Putamen (tissue), 1 donor: ENCODE results near the gene G6PC2.
"Not testable (repeated sequence)": the region's sequence is repeated elsewhere in the genome, so short reads cannot be mapped to it uniquely, and the experiment has no call there.

Experiments
- DNase-seq: peaks from one replicate; pipeline ENCODE4 v3.0.0-alpha.2; 2016; ENCODE audit warnings: low spot score

G6PC2 gene

DNA sequence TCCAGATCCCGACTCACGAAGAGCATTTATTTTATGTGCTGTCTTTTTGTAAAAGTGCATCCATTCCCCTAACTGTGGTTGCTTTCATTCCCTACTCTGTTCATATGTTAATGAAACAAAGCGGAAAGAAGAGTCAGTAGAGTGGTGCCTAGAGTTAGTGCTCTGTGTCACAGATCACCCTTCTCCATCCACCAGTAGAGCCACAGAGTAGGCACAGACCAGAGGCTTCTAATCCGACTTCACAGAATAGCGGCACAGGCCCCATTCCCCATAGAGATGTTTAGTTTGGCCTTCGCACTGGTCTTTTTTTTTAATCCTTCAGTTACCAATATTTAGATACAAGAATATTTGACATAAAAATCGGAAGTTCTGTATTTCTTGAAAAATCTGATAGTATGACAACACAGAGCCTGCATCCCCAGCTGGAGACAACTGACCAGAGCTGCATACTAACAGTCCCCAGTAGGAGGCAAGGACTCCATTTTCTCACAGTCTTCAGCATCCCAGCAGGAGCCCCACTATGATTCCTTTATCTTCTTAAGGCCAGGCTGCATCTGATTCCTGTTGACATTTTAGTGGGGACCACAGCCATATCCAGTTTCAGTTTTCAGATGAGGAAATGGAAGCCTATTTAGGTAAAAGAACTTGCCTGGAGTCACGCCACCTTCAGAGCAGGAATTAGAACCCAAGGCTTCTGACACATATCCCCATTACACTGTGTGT, 7.0 kb downstream of the G6PC2 start:
- no peak for DNase-seq

DNA sequence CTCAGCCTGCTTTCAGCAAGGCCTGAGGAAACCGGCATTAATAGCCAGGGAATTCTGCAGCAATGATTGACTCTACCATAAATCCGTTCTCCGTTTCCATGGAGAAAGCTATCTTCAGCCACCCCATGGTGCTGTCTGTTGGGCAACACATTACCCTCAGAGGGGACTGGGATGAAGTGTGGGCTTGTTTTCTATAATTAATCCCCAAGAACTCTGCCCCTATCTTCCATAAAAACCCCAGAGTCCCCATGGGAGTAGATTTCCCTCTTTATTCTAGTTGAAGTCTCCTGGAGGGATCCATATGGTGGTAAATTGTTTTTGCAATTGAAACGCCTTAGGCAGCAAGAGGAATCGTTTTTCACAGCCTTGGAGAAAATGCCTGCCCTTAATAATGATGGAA, 9.2 kb downstream of the G6PC2 start:
- no peak for DNase-seq

DNA sequence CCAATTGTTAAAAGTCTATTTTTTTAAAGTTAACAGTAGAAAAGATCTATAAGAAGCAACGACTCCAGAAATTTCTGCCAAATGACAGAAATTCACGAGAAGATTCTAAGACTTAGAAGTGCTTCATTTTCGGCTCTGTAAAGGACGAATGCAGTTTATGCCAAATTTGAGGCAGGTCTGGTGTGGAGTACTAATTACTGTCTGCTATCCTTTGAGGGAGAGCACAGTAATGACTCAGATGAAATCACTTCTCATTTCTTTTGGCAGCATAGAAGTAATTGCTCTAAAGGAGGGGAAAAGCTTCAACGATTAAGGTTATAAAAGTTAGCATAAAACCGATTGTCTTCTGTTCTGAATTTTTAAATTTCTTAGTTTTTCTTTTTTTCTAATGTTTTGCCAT, 11.4 kb downstream of the G6PC2 start:
- DNase-seq, result no peak

DNA sequence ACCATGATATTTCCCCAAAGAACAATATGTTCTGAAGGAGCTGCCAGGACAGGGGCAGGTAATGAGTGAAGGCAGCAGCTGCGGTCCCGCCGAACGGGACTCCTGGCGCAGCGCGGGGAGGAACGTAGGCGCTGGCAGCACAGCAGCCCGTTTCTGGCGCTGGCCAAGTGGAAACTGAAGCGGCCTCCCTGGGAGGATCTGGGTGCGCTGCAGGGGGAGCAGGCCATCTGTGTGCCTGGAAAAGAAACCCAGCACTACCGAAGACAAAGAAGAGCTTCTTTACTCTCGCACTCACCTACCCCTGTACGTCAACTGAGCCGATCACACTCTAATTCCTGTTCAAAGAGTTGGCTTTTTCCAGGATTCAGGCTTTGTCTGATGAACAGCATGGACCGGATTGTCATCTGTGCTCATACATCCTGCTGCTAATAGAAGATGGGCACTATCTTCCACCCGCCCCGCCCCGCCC, 11.8 kb downstream of the G6PC2 start:
- DNase-seq, result no peak

DNA sequence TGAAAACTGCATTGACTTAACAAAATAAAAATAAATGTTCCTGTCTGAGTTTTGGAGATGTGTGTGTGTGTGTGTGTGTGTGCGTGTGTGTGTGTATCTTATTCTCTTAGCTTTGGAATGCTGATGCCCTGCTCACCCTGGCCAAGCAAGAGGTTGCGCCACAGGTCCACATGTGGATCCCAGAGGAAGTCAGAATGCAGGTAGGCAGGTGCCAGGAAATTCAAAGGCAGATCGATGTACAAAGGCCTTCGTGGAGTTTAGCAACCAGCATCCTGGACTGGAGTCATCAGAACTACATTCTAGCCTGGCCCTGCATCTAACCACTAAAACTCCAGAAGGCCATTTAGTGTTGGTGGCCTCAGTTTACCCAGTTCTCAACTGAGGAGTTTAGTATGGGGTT, 12.4 kb downstream of the G6PC2 start:
- DNase-seq, result no peak

DNA sequence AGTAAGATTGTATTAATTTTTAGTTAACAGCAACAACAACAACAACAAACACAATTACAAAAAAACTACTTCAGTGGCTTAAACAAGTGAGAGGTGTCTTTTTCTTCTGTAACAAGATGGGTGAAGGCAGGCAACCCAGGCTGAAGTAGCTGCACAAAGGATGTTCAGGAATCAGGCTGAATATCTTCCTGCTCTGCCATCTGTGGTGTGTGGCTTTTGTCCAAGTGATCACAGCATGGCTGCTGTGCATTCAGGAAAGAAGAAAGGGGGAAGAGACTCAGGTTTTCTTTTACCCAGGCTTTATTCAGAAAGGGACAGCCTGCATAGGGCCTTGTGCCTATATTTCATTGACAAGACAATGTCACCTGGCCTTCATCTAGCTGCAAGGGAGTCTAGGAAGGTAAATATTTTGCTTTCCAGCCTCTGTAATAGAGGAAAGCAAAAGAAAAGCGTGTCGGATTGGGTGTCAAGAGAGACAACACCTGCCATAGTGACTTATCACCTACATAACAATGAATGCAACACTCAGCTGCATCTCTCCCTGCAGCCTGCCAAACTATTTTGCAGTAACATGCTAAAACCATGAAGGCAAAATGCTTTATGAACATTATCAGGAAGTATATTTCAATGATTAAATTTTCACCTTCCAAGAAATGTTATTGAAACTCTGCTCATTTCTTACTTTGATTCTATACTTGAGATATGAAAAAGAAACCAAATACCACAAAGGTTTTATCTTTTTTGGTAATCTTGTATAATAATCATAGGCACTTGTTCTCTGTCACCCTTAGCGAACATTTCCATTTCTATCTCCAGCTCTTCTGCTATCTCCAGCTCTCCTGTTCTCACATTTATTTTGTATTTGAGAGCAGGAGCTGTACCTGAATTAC, 14.6 kb downstream of the G6PC2 start:
- no peak for DNase-seq

DNA sequence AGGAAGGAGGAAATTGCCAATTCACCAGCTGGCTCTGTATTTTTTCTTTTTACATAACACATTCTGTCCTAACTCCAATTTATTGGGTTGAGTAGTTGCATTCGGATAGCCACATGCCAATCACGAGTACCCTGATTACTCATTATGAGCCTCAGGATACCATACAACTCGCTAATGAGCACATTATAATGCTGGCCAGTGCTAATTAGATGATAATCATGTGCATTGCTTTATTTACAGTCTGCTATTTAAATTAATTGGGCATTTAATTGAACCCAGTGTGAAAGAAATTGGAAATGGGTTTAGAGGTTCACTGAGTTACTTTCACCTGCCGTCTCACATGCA, 15.2 kb downstream of the G6PC2 start:
- DNase-seq, result no peak

DNA sequence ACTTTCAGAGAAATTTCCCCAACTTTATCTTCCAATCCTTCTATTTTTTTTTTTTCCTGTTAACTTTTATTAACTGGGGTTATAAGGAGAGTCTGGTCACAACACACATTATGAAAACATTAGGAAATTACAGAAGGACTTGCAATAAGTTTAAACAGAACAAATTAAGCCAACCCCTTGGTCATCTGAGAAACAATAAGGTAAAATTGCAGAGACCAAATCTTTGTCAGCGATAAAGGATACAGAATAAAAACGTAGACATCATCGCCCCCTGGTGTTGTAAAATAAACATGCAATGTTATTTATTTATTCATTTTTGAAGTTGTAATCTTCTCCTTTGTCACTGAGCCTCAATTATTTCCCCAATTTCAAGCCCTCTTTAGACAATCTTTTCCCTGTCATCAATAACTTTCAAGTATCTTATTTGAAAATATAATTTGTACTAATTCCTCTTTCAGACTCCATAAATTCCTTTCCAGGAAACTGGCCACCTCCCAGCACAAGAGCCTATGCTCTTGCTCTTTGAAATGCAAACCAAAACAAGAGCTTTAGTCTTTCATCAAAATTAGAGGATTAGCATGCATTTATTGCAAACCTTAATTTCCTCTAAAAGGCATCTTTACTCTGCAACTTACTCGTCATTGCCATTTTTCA, 19.5 kb downstream of the G6PC2 start:
- no peak for DNase-seq

DNA sequence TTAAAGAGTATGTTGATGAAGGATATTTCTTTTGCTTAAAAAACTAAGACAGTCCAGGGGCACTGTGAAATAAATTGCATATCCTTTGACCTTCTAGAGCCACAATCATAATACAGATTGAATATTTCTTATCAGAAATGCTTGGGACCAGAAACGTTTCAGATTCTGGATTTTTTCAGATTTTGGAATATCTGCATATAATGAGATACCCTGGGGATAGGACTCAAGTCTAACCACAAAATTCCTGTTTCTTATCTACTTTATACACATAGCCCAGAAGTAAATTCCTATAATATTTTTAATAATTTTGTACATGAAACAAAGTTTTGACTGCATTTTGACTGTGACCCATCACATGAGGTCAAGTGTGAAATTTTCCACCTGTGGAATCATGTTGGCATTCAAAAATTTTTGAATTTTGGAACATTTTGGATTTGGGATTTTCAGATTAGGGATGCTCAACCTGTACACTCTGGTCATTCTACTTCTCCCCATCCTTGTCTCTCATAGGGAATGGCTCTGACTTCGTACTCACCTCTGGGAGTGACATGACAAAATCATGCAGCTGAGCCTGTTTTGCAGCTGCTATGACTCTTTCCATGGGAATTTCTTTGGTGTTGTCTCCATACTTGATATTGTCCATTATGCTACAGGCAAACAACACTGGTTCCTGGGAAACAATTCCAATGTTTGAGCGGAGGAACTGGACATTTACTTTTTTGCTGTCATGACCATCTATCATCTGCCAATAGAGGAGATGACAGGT, 25.7 kb downstream of the G6PC2 start:
- DNase-seq, result no peak

DNA sequence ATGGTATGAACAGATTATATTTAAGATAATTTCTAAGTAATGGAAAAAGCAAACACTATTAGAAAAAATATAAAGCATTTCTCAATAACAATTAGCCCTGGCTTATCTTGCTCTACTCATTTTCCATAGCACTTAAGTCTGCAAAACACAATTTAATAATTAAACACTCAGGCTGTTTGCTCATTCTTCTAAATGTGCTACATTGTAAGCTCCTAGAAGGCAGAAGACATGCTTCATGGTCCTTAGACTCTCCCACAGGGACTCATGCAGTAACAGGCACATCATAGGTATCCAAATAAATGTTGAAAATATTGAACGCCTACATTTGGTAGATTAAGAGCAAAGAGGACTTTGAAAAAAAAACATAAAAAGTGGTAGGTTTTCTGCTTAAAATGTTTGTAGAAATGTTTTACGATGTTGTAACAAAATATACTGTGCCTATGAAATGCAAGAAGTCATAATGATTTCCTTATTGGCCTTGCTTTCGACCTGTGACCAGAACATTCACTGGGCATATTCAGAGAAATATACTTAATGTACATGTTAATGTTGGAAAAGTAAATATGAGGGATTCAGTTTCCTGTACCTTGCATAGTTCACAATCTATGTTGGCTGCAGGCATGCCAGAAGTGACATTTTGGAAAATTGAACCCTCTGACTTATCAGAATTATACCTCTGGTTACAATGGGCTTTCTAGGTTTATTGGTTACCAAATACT, 27.2 kb downstream of the G6PC2 start:
- DNase-seq, result no peak

DNA sequence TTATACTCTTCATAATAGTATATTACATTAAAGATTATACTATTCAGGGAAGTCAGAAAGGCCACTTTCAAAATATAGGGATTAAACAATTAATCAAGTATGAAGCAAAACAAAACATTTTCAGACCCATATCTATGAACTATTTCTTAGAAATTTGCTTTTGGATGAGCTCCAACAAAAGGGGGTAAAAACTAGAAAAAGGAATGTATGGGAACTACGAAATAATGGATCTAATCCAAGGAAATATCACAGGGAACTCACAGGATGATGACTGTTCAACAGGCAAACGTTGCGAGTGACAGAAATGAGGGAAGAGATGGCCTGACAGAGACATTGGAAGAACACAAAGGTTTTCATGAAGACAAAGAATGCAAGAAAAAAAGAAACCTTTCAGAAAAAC, 27.9 kb downstream of the G6PC2 start:
- DNase-seq, result no peak

DNA sequence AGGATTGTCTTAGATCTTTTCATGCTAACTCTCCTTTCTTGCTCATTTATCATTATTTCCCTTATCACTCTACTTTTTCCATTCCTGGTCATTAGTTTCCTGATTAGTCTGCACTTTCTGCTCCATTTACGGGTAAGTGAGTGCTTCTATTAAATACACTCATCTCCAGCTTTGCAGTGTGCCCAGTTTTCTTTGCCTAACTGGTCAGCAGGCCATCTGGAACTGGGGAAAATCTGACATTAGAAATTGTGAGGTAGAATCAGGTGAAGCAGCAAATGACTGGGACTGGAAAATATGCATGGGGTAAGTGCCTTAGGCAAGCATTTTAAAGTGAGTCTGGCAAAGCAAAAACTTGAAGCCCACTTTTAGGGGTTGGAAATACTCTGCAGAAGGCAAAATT, 29.2 kb downstream of the G6PC2 start:
- no peak for DNase-seq

DNA sequence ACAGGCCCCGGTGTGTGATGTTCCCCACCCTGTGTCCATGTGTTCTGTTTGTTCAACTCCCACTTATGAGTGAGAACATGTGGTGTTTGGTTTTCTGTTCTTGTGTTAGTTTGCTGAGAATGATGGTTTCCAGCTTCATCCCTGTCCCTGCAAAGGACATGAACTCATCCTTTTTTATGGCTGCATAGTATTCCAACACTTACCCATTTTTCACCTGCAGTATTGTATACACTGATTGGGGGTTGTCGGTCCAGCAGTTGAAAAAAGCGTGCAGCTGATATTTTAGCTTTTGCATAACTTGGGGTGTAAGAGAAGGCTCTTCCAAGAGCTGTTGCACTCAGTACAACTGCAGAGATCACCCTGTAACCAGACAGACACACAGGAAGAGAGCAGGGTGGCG, 31.1 kb downstream of the G6PC2 start:
- DNase-seq, result not testable (repeated sequence)

DNA sequence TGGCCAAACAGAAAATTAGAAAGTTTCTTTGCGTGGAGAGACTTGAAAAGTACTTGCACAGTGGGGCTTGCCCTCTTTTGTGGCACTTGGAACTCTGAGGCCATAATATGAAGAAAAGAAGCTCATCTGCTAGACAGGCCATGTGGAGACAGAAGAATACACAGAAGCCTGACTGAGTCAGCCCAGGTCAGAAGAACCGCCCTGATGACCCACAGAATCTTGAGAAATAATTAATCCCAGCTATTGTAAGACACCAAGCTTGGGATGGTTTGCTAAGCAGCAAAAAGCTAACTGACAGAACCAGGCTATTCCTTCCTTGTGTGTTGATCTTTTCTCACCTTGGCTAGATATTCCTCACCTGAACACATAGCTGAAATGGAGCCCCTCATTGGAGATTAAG, 33.7 kb downstream of the G6PC2 start:
- no peak for DNase-seq

DNA sequence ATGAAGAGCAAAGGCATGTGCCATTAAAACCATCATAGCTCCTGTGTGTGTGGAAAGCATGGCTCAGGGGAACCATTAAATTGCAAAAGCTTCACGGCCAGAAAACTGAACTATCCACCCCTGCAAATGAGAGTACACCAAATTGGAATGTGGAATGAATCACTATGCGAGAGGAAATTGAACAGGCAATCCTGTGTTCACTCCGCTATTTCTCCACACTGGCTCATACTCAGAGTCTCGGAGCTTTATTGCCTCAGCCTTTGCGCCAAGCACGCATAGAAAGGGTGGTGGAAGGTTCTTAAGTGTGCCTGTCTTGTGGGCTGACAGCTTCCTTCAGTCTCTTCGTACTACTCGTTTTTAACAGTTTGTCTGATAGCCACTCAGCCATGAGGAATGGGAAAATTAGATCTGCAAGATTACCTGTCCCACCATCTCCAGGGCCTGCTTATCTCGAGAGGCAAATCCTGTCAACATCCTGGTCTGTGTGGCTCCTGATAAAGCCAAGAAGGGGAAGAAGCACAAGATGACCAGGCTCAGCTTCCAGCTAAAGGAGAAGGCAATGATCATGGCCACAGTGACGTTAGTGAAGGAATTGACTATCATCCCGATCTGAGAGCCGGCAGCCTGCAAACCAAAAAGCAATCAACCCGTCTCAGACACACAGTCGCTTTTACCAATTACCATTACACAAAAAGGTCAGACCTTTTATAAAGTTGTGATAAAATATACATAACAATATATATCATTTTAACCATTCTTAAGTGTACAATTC, 34.9 kb downstream of the G6PC2 start:
- no peak for DNase-seq

DNA sequence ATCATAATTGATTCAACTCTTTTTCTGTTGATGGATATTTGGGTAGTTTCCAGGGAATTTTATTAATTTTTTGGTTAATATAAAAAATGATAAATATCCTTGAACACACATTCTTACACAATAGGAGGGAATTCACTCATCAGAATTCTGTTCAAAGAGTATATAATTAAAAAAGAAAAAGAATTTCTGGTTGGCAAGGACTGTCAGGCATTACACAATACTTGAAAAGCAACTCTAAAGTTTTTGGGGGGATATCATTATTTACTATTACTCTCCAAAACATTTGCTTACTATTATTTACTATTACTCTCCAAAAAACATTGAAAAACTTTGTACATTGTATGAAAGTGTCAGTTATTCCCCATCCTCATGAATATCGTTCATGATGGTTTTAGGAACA, 38.0 kb downstream of the G6PC2 start:
- no peak for DNase-seq

DNA sequence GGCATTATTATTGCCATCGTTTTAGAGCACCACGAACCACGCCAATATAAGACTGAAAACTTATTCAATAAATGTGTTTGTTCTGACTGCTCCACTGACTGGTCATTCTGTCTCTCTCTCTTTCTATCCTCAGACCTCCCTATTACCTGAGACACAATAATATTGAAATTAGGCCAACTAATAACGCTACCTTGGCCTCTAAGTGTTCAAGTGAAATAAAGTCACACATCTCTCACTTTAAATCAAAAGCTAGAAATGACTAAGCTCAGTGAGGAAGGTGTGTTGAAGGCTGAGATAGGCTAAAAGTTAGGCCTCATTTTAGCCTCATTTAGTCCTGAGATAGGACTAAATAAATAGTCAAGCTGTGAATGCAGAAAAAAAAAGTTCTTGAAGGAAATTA, 38.8 kb downstream of the G6PC2 start:
- DNase-seq, result no peak

DNA sequence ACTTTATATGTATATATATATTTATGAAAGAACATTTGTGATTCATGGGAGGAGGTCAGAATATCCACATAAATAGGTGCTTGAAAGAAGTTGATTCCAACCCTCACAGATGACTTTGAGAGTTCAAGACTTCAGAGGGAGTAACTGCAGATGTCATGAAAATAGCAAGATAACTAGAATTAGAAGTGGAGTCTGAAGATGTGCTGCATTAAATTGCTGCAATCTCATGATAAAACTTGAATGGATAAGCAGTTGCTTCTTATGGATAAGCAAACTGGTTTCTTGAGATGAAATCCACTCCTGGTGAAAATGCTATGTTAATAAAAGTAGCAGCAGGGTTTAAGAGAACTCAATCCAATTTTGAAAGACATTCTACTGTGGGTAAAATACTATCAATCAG, 40.2 kb downstream of the G6PC2 start:
- no peak for DNase-seq

DNA sequence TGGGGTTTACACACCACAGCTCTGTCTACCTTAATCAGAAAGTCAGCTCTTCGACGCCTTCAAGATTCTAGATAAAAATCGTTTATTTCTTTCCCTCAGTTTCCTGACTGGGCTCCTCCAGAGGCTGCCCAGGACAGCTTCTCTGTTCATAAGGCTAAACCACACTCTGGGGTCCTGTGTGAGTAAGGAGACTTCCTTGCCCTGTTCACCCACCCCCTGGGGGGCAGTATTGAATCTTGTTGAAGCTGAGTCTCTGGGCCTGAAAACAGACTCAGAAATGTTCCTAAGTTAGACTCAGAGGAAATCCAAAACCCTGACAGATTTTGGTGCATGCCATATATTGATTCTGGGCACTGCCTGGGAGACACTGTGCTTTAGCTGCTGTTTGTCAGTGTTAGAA, 43.0 kb downstream of the G6PC2 start:
- DNase-seq, result no peak

DNA sequence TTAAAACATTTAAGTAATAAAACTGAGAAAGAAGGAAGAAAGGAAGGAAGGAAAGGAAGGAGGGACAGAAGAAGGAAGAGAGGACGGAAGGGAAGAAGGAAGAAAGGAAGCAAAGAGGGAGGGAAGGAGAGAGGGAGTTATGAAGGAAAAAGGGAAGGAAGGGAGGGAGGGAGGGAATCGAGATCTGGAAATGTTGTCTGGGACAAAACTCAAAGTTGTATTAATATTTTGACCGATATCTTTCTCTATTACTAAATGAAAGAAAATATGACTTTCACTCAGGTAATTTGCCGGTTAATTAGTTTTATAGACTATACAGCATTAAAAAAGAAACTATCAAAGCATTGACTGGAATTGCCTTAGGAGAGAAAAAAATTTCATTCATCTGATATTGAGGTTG, 44.4 kb downstream of the G6PC2 start:
- DNase-seq, result no peak
